ENCODE data around the gene IL10RA.

Gene IL10RA

GRCh38 chr11:118048472-118049370 is 62.5 kb downstream of the IL10RA start:
- DNase-seq, result no peak

DNA sequence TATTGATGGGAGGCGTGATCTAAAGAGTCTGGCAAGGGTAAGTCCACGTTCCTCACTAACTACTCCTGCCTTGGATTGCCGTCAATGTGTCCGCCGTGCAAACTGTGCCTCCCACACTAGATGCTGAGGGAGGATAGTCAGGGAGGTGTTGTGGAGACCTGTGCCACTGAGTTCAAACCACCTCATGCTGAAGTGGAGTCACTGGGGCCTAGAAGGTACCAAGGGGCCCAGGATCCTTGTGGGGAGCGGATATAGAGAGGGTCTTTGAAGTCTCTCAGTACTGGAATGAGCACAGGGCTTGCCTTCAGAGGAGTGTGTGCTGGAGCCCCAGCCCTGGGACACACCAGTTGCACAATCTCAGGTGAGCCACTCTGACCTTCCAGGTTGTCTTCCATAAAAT is 63.6 kb downstream of the IL10RA start:
- no peak for DNase-seq

- no peak for DNase-seq
Measured at GRCh38 chr11:118050208-118050891, 64.2 kb downstream of the IL10RA start.
